ENCODE data around the gene SORCS3. TPM values are rescaled to one million over a fixed set of nuclear protein-coding genes. Genes with fewer than 3 reads are reported as not detected.

SORCS3 gene
- total and polyA plus RNA-seq, 2 of the 4 experiments (the other 2 are of a cell fraction) = not detected

DNA sequence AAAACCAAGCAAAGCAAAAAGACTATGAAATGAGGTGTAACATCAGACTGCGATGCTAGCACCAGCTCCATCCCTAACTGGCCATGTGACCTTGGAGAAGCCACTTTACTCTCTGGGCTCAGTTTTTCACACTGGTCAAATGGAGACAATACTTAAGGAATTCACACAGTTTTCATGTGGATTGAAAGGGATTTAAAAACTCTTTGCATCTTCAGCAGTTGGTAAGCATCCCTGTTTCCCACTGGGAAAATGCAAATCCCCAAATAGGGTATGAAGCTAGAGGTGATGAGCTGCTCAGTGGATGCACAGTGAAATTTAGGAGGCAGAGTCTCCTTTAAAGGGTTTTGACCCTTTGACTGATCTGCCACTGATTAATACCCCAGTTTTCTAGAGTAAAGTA lies 240.7 kb downstream of the SORCS3 start:
- Histone ChIP-seq H2BK5ac (ENCODE audit: low read depth, low read length, poor library complexity, severe bottlenecking) (no peak overlapping the region), H4K8ac (ENCODE audit: low read depth in 2 of 2, low read length in 2 of 2) (no peak overlapping the region), H3K23ac (ENCODE audit: low read depth, low read length) (no peak overlapping the region), H3K9me3 (ENCODE audit: control insufficient read depth, insufficient read depth, low read length) (peaks cover 5% of the 10 kb centered on the region), H3K4me3 (ENCODE audit: insufficient read depth, low read depth, low read length) (no peak overlapping the region), H3K36me3 (ENCODE audit: control insufficient read depth, insufficient read depth, low read length) (no peaks in the 10 kb centered on the region), H3K4me1 (ENCODE audit: control insufficient read depth, insufficient read depth, low read length) (no peaks in the 10 kb centered on the region), H4K91ac (ENCODE audit: insufficient read depth, low read depth, low read length) (no peak overlapping the region), H4K5ac (ENCODE audit: low read depth, low read length) (no peak overlapping the region), H3K4me2 (ENCODE audit: low read depth, low read length) (no peak overlapping the region), H3K4ac (ENCODE audit: low read depth, low read length) (no peak overlapping the region), H3K9me1 (ENCODE audit: insufficient read depth, low read length) (no peaks in the 10 kb centered on the region), H3K27me3 (ENCODE audit: control insufficient read depth, insufficient read depth, low read length) (no peaks in the 10 kb centered on the region), H2AK9ac (replicated peaks; ENCODE audit: low read depth, low read length, poor library complexity) (no peak overlapping the region), H2AK5ac (ENCODE audit: low read depth, low read length) (no peak overlapping the region), H3K18ac (ENCODE audit: low read depth, low read length) (no peak overlapping the region), H3K27ac (ENCODE audit: insufficient read depth, low read length) (no peak overlapping the region), H3K9ac (ENCODE audit: low read depth, low read length) (no peak overlapping the region), H2BK120ac (ENCODE audit: low read depth, low read length) (no peak overlapping the region), H2AFZ (replicated peaks; ENCODE audit: low read length, poor library complexity) (no peak overlapping the region), H4K20me1 (ENCODE audit: insufficient read depth, low read length) (no peaks in the 10 kb centered on the region), H3K79me1 (ENCODE audit: low read depth in 1 of 2, low read length in 2 of 2) (no peaks in the 10 kb centered on the region), H2BK20ac (ENCODE audit: low read depth, low read length) (no peak overlapping the region), H2BK15ac (ENCODE audit: low read depth, low read length) (no peak overlapping the region), H3K56ac (ENCODE audit: extremely low read depth, insufficient read depth, low read length) (no peak overlapping the region), H3K14ac (replicated peaks; ENCODE audit: low read depth, low read length) (no peak overlapping the region)
- POLR2A ChIA-PET (ENCODE audit: unreplicated experiment) = no interaction called here
- BruUV-seq (replicated peaks) = no TSS peak
- DNase-seq = no peak
- WGBS, 2 experiments (ENCODE audit: extremely low coverage in 2 of 2, insufficient read length in 1 of 2) = no CpG with 5 or more reads among the region's 1 CpG
- intact Hi-C loops (cut with micrococcal nuclease) = no loop called here
- in situ Hi-C loops (cut with MboI; ENCODE audit: low sequenced_read_pairs) = no loop called here
- dilution Hi-C loops (cut with HindIII; ENCODE audit: low sequenced_read_pairs, unreplicated experiment) = no loop called here
- ATAC-seq (ENCODE audit: low read depth) = no peak
- CTCF ChIA-PET = no interaction called here
- TF ChIP-seq SMC3 (IDR thresholded peaks at IDR 0.05; ENCODE audit: low read depth, low read length) (no peak), MXI1 (IDR thresholded peaks at IDR 0.05; ENCODE audit: borderline replicate concordance, low read depth, low read length) (no peak)
- TF ChIP-seq, protein P1, sequence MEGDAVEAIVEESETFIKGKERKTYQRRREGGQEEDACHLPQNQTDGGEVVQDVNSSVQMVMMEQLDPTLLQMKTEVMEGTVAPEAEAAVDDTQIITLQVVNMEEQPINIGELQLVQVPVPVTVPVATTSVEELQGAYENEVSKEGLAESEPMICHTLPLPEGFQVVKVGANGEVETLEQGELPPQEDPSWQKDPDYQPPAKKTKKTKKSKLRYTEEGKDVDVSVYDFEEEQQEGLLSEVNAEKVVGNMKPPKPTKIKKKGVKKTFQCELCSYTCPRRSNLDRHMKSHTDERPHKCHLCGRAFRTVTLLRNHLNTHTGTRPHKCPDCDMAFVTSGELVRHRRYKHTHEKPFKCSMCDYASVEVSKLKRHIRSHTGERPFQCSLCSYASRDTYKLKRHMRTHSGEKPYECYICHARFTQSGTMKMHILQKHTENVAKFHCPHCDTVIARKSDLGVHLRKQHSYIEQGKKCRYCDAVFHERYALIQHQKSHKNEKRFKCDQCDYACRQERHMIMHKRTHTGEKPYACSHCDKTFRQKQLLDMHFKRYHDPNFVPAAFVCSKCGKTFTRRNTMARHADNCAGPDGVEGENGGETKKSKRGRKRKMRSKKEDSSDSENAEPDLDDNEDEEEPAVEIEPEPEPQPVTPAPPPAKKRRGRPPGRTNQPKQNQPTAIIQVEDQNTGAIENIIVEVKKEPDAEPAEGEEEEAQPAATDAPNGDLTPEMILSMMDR (conservative IDR thresholded peaks at IDR 0.05; ENCODE audit: low read depth, low read length) = no peak
- TF ChIP-seq, protein P2, sequence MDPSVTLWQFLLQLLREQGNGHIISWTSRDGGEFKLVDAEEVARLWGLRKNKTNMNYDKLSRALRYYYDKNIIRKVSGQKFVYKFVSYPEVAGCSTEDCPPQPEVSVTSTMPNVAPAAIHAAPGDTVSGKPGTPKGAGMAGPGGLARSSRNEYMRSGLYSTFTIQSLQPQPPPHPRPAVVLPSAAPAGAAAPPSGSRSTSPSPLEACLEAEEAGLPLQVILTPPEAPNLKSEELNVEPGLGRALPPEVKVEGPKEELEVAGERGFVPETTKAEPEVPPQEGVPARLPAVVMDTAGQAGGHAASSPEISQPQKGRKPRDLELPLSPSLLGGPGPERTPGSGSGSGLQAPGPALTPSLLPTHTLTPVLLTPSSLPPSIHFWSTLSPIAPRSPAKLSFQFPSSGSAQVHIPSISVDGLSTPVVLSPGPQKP (IDR thresholded peaks at IDR 0.05; ENCODE audit: borderline replicate concordance, low read depth, low read length) = no peak

Measured in IMR-90 (cell line).